ENCODE measurements around the gene TYR.
"Not testable (repeated sequence)": the region's sequence is repeated elsewhere in the genome, so short reads cannot be mapped to it uniquely, and the experiment has no call there.

- TF ChIP-seq POLR2A (IDR thresholded peaks at IDR 0.05); CTCF (IDR thresholded peaks at IDR 0.05 in 4 of 5, conservative IDR thresholded peaks at IDR 0.05 in 1 of 5): not testable (repeated sequence)
Observed at GRCh38 chr11:89273220-89273619, 95.5 kb downstream of the TYR start.
